Adrenal gland (tissue), 12 donors: Measurements from ENCODE around the gene PLEKHD1. TPM values are rescaled to one million over a fixed set of nuclear protein-coding genes. Genes with fewer than 3 reads are reported as not detected.

Source experiments
- DNase-seq, 7 donors: peaks; one replicate each; pipeline ENCODE4 v3.0.0-alpha.2; 2019 to 2020
- H3K27ac ChIP-seq, 5 donors: fragments of 200-600 bp; sonication (generic) in 4 of 5; 1 replicate in 3 of 5; 2 replicates in 2 of 5; pipeline versions ENCODE4 v1.5.1 to v1.8.0; 2016 to 2020; ENCODE audit warnings: mild to moderate bottlenecking in 1 of 5
- H3K27me3 ChIP-seq: fragments of 200-600 bp; 2 replicates; pipeline ENCODE4 v1.8.0; 2021
- H3K36me3 ChIP-seq, 2 donors: fragments of 200-600 bp; replicated peaks in 1 of 2; 1 replicate in 1 of 2; 2 replicates in 1 of 2; pipeline versions ENCODE4 v1.5.1 to v1.8.0; 2018 to 2022
- H3K4me1 ChIP-seq, 2 donors: fragments of 200-600 bp; replicated peaks in 1 of 2; 1 replicate in 1 of 2; 2 replicates in 1 of 2; pipeline versions ENCODE4 v1.5.1 to v1.8.0; 2018 to 2021
- H3K4me3 ChIP-seq, 4 donors: fragments of 200-600 bp; sonication (generic) in 3 of 4; one replicate each; pipeline ENCODE4 v1.5.1; 2016 to 2018
- H3K9me3 ChIP-seq, 3 donors: fragments of 200-600 bp; sonication (generic) in 1 of 3; replicated peaks in 1 of 3; 1 replicate in 2 of 3; 2 replicates in 1 of 3; pipeline versions ENCODE4 v1.5.1 to v1.8.0; 2016 to 2021
- CTCF ChIP-seq, 6 experiments: fragments of 450-650 bp in 4 of 6; fragments of 200-600 bp in 2 of 6; sonication (generic) in 1 of 6; IDR thresholded peaks; 1 replicate in 5 of 6; 2 replicates in 1 of 6; pipeline versions ENCODE4 v1.5.1 to v1.8.0; 2016 to 2021; ENCODE audit warnings: antibody characterized with exemption in 6 of 6, mild to moderate bottlenecking in 2 of 6, moderate library complexity in 1 of 6
- POLR2A ChIP-seq, 2 donors: fragments of 450-650 bp; IDR thresholded peaks; one replicate each; pipeline ENCODE4 v1.6.1; 2017; ENCODE audit warnings: antibody characterized with exemption in 2 of 2, mild to moderate bottlenecking in 2 of 2, moderate library complexity in 1 of 2
- WGBS, 4 donors: extraction: QIAGEN DNeasy Blood & Tissue Kit in 2 of 4; methylation state at CpG; one replicate each; pipeline versions ENCODE4 v1.1.5 to v1.1.7; 2013 to 2017; 5-methylcytosine and 5-hydroxymethylcytosine counted together
- intact Hi-C, 2 donors: fragments of 100-400 bp; cut with DNase I; formaldehyde crosslinking; loops; one replicate each; pipeline versions ENCODE4 v1.14.1 to v1.15.0; 2022 to 2023
- polyA plus RNA-seq, 3 donors: library from polyadenylated mRNA; stranded (reverse); fragments of 200-250 nt in 2 of 3; fragments of 350-450 nt in 1 of 3; fragmentation: Illumina TruSeq in 1 of 3; extraction: RNeasy Lipid Tissue Mini Kit (QIAGEN cat#74804) in 1 of 3; gene quantifications; one replicate each; pipeline ENCODE4 v1.2.3, GENCODE V29; 2013 to 2014
- total RNA-seq, 9 donors: library from RNA; depleted of rRNA in 4 of 9; stranded (reverse); fragments of >200 nt in 4 of 9; fragments of 120-200 nt in 1 of 9; fragmentation: NEBNext Ultra II Directional in 1 of 9; extraction: Animal tissue kit (Norgen Biotek cat#: 25700) in 1 of 9; gene quantifications; one replicate each; pipeline versions ENCODE4 v1.1.0 to v1.2.4, GENCODE V29; 2013 to 2023
- donor health status: healthy with polysubstance abuse.
- donor health status: Bipolar disorder and iron deficiency.
- donor health status: DM: yes; HTN: yes; CAD: no.
- donor health status: DM: no; HTN: no; CAD: no.
- donor health status: DM: no; HTN: no; CAD: no.
- donor health status: DM: yes; HTN: yes; CAD: no.

PLEKHD1 gene
- total and polyA plus RNA-seq, 12 donors: 0.04 to 0.25 (median 0.14) TPM; not detected in 3

- intact Hi-C loops: loop anchor here in 1 of 2 donors (5.0 kb wide), 1 partner anchor 37 kb away; no protein-coding TSS in a partner anchor
- Histone ChIP-seq H3K4me1 (peaks cover 5 to 28% of the 10 kb centered on the region in 2 donors), H3K36me3 (no peaks in the 10 kb centered on the region), H3K27me3 (peaks cover 63% of the 10 kb centered on the region), H3K27ac (no peak within 1 kb of the TSS), H3K4me3 (peak within 1 kb of the TSS in 1 of 4 donors; percentile 13), H3K9me3 (no peaks in the 10 kb centered on the region)
- DNase-seq: peak; percentile 30 to 82 (median 62)
- TF ChIP-seq POLR2A (IDR thresholded peaks at IDR 0.05): no peak
- peak; percentile 74 to 89 (median 84) for TF ChIP-seq CTCF (IDR thresholded peaks at IDR 0.05)
- WGBS, 4 donors: 1% methylated on average over 17 to 52 of the region's 52 CpGs
Observed at GRCh38 chr14:69574263-69574953, 89.9 kb downstream of the PLEKHD1 start, which contains the start of gene CCDC177. Gene CCDC177, minus strand, starts transcription at chr14:69574871. Its CDS starts 1,249 bp downstream, at chr14:69573622.

- no peak for DNase-seq
- Histone ChIP-seq H3K36me3 (no peaks in the 10 kb centered on the region), H3K9me3 (no peaks in the 10 kb centered on the region), H3K4me1 (peaks cover 5 to 28% of the 10 kb centered on the region in 2 donors), H3K27me3 (peaks cover 58% of the 10 kb centered on the region), H3K4me3 (no peak overlapping the region), H3K27ac (no peak overlapping the region)
- intact Hi-C loops: loop anchor here in 1 of 2 donors (5.0 kb wide), 1 partner anchor 38 kb away; no protein-coding TSS in a partner anchor
- TF ChIP-seq CTCF (IDR thresholded peaks at IDR 0.05) (peak in 2 of 6 experiments; percentile 29 to 30), POLR2A (IDR thresholded peaks at IDR 0.05) (no peak)
- WGBS, 4 donors: 42 to 50% (median 46%) methylated on average over 5 of the region's 5 CpGs
Observed at GRCh38 chr14:69574954-69575295, 90.4 kb downstream of the PLEKHD1 start.

GRCh38 chr14:69579476-69579875, 94.9 kb downstream of the PLEKHD1 start:
- TF ChIP-seq CTCF (IDR thresholded peaks at IDR 0.05) (no peak), POLR2A (IDR thresholded peaks at IDR 0.05) (no peak)
- DNase-seq: no peak
- H3K36me3 ChIP-seq: no peaks in the 10 kb centered on the region
- H3K4me1 ChIP-seq: peaks cover 0 to 5% of the 10 kb centered on the region in 2 donors
- peaks cover 18% of the 10 kb centered on the region for H3K27me3 ChIP-seq
- H3K27ac ChIP-seq: peak overlapping the region in 1 of 5 donors; percentile 49
- intact Hi-C loops: no loop called here
- no peaks in the 10 kb centered on the region for H3K9me3 ChIP-seq
- 73 to 84% (median 77%) methylated on average over 2 of the region's 2 CpGs for WGBS, 4 donors
- no peak overlapping the region for H3K4me3 ChIP-seq

GRCh38 chr14:69580009-69580577, 95.6 kb downstream of the PLEKHD1 start:
- H3K27ac ChIP-seq: peak overlapping the region in 1 of 5 donors; percentile 49
- WGBS, 4 donors: 28 to 41% (median 34%) methylated on average over 7 of the region's 7 CpGs
- H3K4me1 ChIP-seq: no peaks in the 10 kb centered on the region
- DNase-seq: peak; percentile 61 to 88 (median 77)
- TF ChIP-seq POLR2A (IDR thresholded peaks at IDR 0.05) (no peak), CTCF (IDR thresholded peaks at IDR 0.05) (peak; percentile 16 to 63 (median 44))
- no peak overlapping the region for H3K4me3 ChIP-seq
- no peaks in the 10 kb centered on the region for H3K9me3 ChIP-seq
- peaks cover 12% of the 10 kb centered on the region for H3K27me3 ChIP-seq
- no peaks in the 10 kb centered on the region for H3K36me3 ChIP-seq
- intact Hi-C loops: no loop called here

Other genes with a start within 250 kb of the PLEKHD1 start
- gene GALNT16, start 224.6 kb upstream of the PLEKHD1 start, total RNA-seq: 10 to 100 TPM in 8 of 9 donors, 1 to 10 TPM in 1; 7.4 to 38.1 (median 22.5) TPM
- 10 to 100 TPM in 1 of 3 donors, 1 to 10 TPM in 2; 7.7 to 16.3 (median 8.4) TPM for gene GALNT16, start 224.6 kb upstream of the PLEKHD1 start, polyA plus RNA-seq
- gene ERH, start 86.4 kb upstream of the PLEKHD1 start, total RNA-seq: 100 to 1,000 TPM in 5 of 9 donors, 10 to 100 TPM in 4; 39.6 to 217 (median 127) TPM
- 100 to 1,000 TPM; 133 to 208 (median 161) TPM for gene ERH, start 86.4 kb upstream of the PLEKHD1 start, polyA plus RNA-seq
- 100 to 1,000 TPM in 1 of 9 donors, 10 to 100 TPM in 8; 67.2 to 130 (median 74.2) TPM for gene SLC39A9, start 86.0 kb upstream of the PLEKHD1 start, total RNA-seq
- gene SLC39A9, start 86.0 kb upstream of the PLEKHD1 start, polyA plus RNA-seq: 10 to 100 TPM; 17.7 to 58.5 (median 23.8) TPM
- under 1 TPM in 7 of 9 donors, not detected in 2; 0.04 to 0.61 (median 0.30) TPM for gene CCDC177, start 90.1 kb downstream of the PLEKHD1 start, total RNA-seq
- gene CCDC177, start 90.1 kb downstream of the PLEKHD1 start, polyA plus RNA-seq: under 1 TPM in 2 of 3 donors, not detected in 1; 0.07 to 0.40 TPM
- gene SUSD6, start 126.9 kb downstream of the PLEKHD1 start, total RNA-seq: 10 to 100 TPM; 13.0 to 75.5 (median 49.7) TPM
- 10 to 100 TPM in 1 of 3 donors, 1 to 10 TPM in 2; 7.8 to 22.8 (median 9.3) TPM for gene SUSD6, start 126.9 kb downstream of the PLEKHD1 start, polyA plus RNA-seq